Vagina (tissue), 2 donors: ENCODE data around the gene NTRK3.

Experiments used
- CTCF ChIP-seq, 3 experiments: fragments of 450-650 bp in 2 of 3; fragments of 200-600 bp in 1 of 3; sonication (generic) in 1 of 3; IDR thresholded peaks; one replicate each; pipeline ENCODE4 v1.5.1; 2017 to 2019; ENCODE audit warnings: antibody characterized with exemption in 3 of 3, mild to moderate bottlenecking in 2 of 3, moderate library complexity in 2 of 3
- POLR2A ChIP-seq, 2 donors: fragments of 450-650 bp; IDR thresholded peaks; one replicate each; pipeline ENCODE4 v1.6.1; 2017; ENCODE audit warnings: antibody characterized with exemption in 2 of 2, mild to moderate bottlenecking in 2 of 2, moderate library complexity in 2 of 2

- TF ChIP-seq CTCF (IDR thresholded peaks at IDR 0.05) (no peak), POLR2A (IDR thresholded peaks at IDR 0.05) (no peak)
Observed at GRCh38 chr15:88075102-88075501, 181.4 kb downstream of the NTRK3 start.
